ENCODE results near the gene JAK1.

- TF ChIP-seq RAD21 (IDR thresholded peaks at IDR 0.05; ENCODE audit: low read depth) (no peak), EP300 (IDR thresholded peaks at IDR 0.05; ENCODE audit: borderline replicate concordance) (no peak), ZBTB7A (IDR thresholded peaks at IDR 0.05; ENCODE audit: low read depth) (no peak)
- TF ChIP-seq, protein P1, sequence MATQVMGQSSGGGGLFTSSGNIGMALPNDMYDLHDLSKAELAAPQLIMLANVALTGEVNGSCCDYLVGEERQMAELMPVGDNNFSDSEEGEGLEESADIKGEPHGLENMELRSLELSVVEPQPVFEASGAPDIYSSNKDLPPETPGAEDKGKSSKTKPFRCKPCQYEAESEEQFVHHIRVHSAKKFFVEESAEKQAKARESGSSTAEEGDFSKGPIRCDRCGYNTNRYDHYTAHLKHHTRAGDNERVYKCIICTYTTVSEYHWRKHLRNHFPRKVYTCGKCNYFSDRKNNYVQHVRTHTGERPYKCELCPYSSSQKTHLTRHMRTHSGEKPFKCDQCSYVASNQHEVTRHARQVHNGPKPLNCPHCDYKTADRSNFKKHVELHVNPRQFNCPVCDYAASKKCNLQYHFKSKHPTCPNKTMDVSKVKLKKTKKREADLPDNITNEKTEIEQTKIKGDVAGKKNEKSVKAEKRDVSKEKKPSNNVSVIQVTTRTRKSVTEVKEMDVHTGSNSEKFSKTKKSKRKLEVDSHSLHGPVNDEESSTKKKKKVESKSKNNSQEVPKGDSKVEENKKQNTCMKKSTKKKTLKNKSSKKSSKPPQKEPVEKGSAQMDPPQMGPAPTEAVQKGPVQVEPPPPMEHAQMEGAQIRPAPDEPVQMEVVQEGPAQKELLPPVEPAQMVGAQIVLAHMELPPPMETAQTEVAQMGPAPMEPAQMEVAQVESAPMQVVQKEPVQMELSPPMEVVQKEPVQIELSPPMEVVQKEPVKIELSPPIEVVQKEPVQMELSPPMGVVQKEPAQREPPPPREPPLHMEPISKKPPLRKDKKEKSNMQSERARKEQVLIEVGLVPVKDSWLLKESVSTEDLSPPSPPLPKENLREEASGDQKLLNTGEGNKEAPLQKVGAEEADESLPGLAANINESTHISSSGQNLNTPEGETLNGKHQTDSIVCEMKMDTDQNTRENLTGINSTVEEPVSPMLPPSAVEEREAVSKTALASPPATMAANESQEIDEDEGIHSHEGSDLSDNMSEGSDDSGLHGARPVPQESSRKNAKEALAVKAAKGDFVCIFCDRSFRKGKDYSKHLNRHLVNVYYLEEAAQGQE (IDR thresholded peaks at IDR 0.05; ENCODE audit: low read depth): no peak
These were observed 3.9 kb downstream of the JAK1 start for GRCh38 chr1:64962441-64962840.

Data from Ishikawa (cell line).